ENCODE measurements around the gene MOSMO. TPM values are rescaled to one million over a fixed set of nuclear protein-coding genes. Genes with fewer than 3 reads are reported as not detected.

The MOSMO gene
- polyA plus RNA-seq (2013): 7.0 and 7.4 TPM in 2 replicates

DNA sequence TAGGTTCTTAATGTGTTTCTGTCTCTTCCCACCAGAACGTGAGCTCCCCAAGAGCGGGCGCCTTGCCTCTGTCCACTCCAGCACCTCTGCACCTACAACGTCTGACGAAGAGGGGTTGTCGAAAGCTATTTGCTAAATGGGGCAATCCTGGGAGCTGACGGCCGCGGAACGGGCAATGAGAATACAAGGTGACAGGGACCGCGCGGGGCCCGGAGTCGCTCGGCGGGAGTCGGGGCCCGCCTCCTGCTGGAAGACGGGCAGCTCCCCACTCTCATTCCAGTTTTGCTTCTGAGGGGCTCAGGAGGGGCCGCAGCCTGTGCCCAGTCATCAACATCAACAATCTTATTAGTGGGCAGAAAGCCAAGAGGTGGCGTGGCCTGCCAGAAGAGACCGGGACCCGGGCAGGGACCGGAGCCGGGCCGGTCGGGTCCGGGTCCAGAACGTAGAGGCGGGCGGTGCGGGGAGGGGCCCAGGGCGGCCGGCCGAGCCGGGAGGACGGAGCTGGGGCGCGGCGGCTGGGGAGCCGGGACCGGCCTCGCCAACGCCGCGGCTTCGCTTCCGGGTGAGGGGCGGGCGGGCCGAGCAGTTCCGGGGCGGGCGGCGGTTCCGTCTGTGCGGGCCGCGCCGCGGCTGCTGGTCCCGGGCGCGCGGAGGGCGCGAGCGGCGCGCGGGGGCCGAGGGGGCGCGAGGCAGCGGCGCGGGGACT is at the start of gene MOSMO:
MOSMO (plus strand) TSS at position 603 of the 706 bp plus-strand sequence. CDS start 191 bp downstream, outside the sequence.
- H3K4me3 ChIP-seq (ENCODE audit: low read depth, low read length): peak within 1 kb of the TSS; percentile 98
- H3K18ac ChIP-seq (ENCODE audit: low read length): peak within 1 kb of the TSS; percentile 93
- no peak within 1 kb of the TSS for H3K23ac ChIP-seq (ENCODE audit: low read length)
- H4K91ac ChIP-seq (ENCODE audit: low read depth, low read length): peak within 1 kb of the TSS; percentile 83
- H3K4me2 ChIP-seq (ENCODE audit: low read length): peak within 1 kb of the TSS; percentile 98
- no peak within 1 kb of the TSS for H3K27ac ChIP-seq (ENCODE audit: low read depth, low read length)
- H3K4me1 ChIP-seq (ENCODE audit: control insufficient read depth in 1 of 2, insufficient read depth in 2 of 2, low read length in 2 of 2): peaks cover 9 to 12% of the 10 kb centered on the region in 2 experiments
- peaks cover 3% of the 10 kb centered on the region for H3K27me3 ChIP-seq (ENCODE audit: insufficient read depth, low read length)
- peak within 1 kb of the TSS; percentile 94 for H3K14ac ChIP-seq (ENCODE audit: low read length)
- peaks cover 13% of the 10 kb centered on the region for H3K79me2 ChIP-seq (ENCODE audit: control insufficient read depth, insufficient read depth, low read length, poor library complexity)
- no peak within 1 kb of the TSS for H2AK5ac ChIP-seq (ENCODE audit: low read length)
- peak within 1 kb of the TSS; percentile 65 for H2BK5ac ChIP-seq (ENCODE audit: low read depth, low read length, poor library complexity)
- H2BK12ac ChIP-seq (ENCODE audit: low read length): no peak within 1 kb of the TSS
- WGBS (ENCODE audit: extremely low coverage, insufficient coverage, insufficient read length): no CpG with 5 or more reads among the region's 78 CpGs
- H3K9me3 ChIP-seq (ENCODE audit: insufficient read depth, low read depth, low read length): peaks cover 1% of the 10 kb centered on the region
- H2AFZ ChIP-seq (ENCODE audit: insufficient read depth, low read length, poor library complexity): peak within 1 kb of the TSS; percentile 99
- peak within 1 kb of the TSS; percentile 60 for H3K9ac ChIP-seq (ENCODE audit: low read length)
- H4K12ac ChIP-seq (ENCODE audit: low read depth, low read length): peak within 1 kb of the TSS; percentile 99
- no peaks in the 10 kb centered on the region for H3K36me3 ChIP-seq (ENCODE audit: control insufficient read depth in 1 of 2, insufficient read depth in 2 of 2, low read length in 2 of 2)
- H3K4ac ChIP-seq (ENCODE audit: low read depth, low read length): peak within 1 kb of the TSS; percentile 55
- H2BK120ac ChIP-seq (ENCODE audit: insufficient read depth, low read length, poor library complexity): peak within 1 kb of the TSS; percentile 28
- peak in 1 of 2 donors; percentile 58 for DNase-seq
- H4K8ac ChIP-seq (ENCODE audit: low read depth, low read length): peak within 1 kb of the TSS; percentile 100
- peaks cover 4% of the 10 kb centered on the region for H3K79me1 ChIP-seq (ENCODE audit: low read length)

DNA sequence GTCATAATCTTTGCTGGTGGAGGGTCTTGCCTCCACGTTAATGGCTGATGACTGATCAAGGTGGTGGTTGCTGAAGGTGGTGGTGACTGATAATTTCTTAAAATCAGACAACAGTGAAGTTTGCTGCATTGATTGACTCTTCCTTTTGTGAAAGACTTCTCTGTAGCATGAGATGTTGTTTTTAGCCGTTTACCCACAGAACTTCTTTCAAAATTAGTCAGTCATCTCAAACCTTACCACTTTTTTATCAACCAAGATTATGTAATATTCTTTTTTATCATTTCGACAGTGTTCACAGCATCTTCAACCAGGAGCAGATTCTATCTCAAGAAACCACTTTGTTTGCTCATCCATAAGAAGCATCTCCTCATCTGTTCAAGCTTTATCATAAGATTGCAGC is 48.9 kb upstream of the MOSMO start:
- no peak overlapping the region for H3K18ac ChIP-seq (ENCODE audit: low read length)
- no peak overlapping the region for H3K14ac ChIP-seq (ENCODE audit: low read length)
- no peaks in the 10 kb centered on the region for H3K27me3 ChIP-seq (ENCODE audit: insufficient read depth, low read length)
- no peak overlapping the region for H2BK5ac ChIP-seq (ENCODE audit: low read depth, low read length, poor library complexity)
- no peaks in the 10 kb centered on the region for H3K9me3 ChIP-seq (ENCODE audit: insufficient read depth, low read depth, low read length)
- peaks cover 0 to 2% of the 10 kb centered on the region in 2 experiments for H3K4me1 ChIP-seq (ENCODE audit: control insufficient read depth in 1 of 2, insufficient read depth in 2 of 2, low read length in 2 of 2)
- H3K4me3 ChIP-seq (ENCODE audit: low read depth, low read length): no peak overlapping the region
- H2BK120ac ChIP-seq (ENCODE audit: insufficient read depth, low read length, poor library complexity): no peak overlapping the region
- WGBS (ENCODE audit: extremely low coverage, insufficient coverage, insufficient read length): no CpG with 5 or more reads among the region's 3 CpGs
- no peak overlapping the region for H2BK12ac ChIP-seq (ENCODE audit: low read length)
- H4K8ac ChIP-seq (ENCODE audit: low read depth, low read length): no peak overlapping the region
- no peak overlapping the region for H2AFZ ChIP-seq (ENCODE audit: insufficient read depth, low read length, poor library complexity)
- no peak overlapping the region for H3K4me2 ChIP-seq (ENCODE audit: low read length)
- no peak overlapping the region for H4K12ac ChIP-seq (ENCODE audit: low read depth, low read length)
- H4K91ac ChIP-seq (ENCODE audit: low read depth, low read length): no peak overlapping the region
- H3K9ac ChIP-seq (ENCODE audit: low read length): no peak overlapping the region
- H2AK5ac ChIP-seq (ENCODE audit: low read length): no peak overlapping the region
- H3K79me1 ChIP-seq (ENCODE audit: low read length): no peaks in the 10 kb centered on the region
- DNase-seq: no peak
- H3K4ac ChIP-seq (ENCODE audit: low read depth, low read length): no peak overlapping the region
- no peak overlapping the region for H3K23ac ChIP-seq (ENCODE audit: low read length)
- H3K27ac ChIP-seq (ENCODE audit: low read depth, low read length): no peak overlapping the region
- peaks cover 2% of the 10 kb centered on the region for H3K79me2 ChIP-seq (ENCODE audit: control insufficient read depth, insufficient read depth, low read length, poor library complexity)
- H3K36me3 ChIP-seq (ENCODE audit: control insufficient read depth in 1 of 2, insufficient read depth in 2 of 2, low read length in 2 of 2): peaks cover 26 to 45% of the 10 kb centered on the region in 2 experiments

DNA sequence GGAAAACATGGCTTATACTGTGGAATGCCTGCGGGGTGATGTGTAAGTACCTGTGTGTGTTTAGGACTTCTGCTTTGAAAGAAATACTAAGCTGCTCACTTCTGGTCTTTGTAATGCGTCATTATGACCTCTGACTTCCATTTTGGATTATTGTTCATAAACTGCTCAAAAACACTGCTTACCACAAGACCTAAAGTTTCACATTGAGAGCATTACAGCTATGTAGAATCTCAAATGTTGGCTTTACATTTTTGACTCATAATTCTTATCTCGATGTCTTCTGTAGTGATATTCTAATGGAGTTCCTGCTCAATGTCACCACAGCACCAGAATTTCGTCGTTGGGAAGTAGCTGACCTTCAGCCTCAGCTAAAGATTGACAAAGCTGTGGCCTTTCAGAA is 45.4 kb upstream of the MOSMO start:
- Histone ChIP-seq H3K14ac (ENCODE audit: low read length) (no peak overlapping the region), H3K4ac (ENCODE audit: low read depth, low read length) (no peak overlapping the region), H3K9me3 (ENCODE audit: insufficient read depth, low read depth, low read length) (no peaks in the 10 kb centered on the region), H2BK5ac (ENCODE audit: low read depth, low read length, poor library complexity) (no peak overlapping the region), H2AFZ (ENCODE audit: insufficient read depth, low read length, poor library complexity) (no peak overlapping the region), H4K12ac (ENCODE audit: low read depth, low read length) (no peak overlapping the region), H3K4me1 (ENCODE audit: control insufficient read depth in 1 of 2, insufficient read depth in 2 of 2, low read length in 2 of 2) (no peaks in the 10 kb centered on the region), H4K91ac (ENCODE audit: low read depth, low read length) (no peak overlapping the region), H3K18ac (ENCODE audit: low read length) (no peak overlapping the region), H3K4me2 (ENCODE audit: low read length) (no peak overlapping the region), H3K23ac (ENCODE audit: low read length) (no peak overlapping the region), H3K4me3 (ENCODE audit: low read depth, low read length) (no peak overlapping the region), H3K9ac (ENCODE audit: low read length) (no peak overlapping the region), H3K79me1 (ENCODE audit: low read length) (no peaks in the 10 kb centered on the region), H3K36me3 (ENCODE audit: control insufficient read depth in 1 of 2, insufficient read depth in 2 of 2, low read length in 2 of 2) (peaks cover 28 to 52% of the 10 kb centered on the region in 2 experiments), H2BK12ac (ENCODE audit: low read length) (no peak overlapping the region), H2AK5ac (ENCODE audit: low read length) (no peak overlapping the region), H2BK120ac (ENCODE audit: insufficient read depth, low read length, poor library complexity) (no peak overlapping the region), H3K27me3 (ENCODE audit: insufficient read depth, low read length) (no peaks in the 10 kb centered on the region), H4K8ac (ENCODE audit: low read depth, low read length) (no peak overlapping the region), H3K27ac (ENCODE audit: low read depth, low read length) (no peak overlapping the region), H3K79me2 (ENCODE audit: control insufficient read depth, insufficient read depth, low read length, poor library complexity) (no peaks in the 10 kb centered on the region)
- no CpG with 5 or more reads among the region's 5 CpGs for WGBS (ENCODE audit: extremely low coverage, insufficient coverage, insufficient read length)
- no peak for DNase-seq

DNA sequence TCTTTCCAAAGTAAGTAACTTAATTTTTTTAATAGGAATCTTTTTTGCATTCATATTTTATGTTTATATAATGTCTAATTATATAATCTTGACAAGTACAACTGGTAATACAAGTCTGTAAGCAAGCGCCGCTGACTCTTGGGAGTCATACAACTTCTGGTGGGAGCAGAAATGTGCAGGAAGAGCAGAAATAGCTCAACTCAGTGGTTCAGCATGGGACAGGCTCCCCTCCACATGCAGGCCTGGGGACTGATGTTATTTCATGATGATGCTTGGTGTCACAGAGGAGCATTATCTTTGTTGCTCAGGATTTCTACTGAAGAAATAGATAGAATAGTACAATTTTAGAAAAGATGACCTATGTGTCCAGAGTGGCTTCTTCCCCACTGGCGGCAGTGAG is 44.0 kb upstream of the MOSMO start:
- Histone ChIP-seq H3K4ac (ENCODE audit: low read depth, low read length) (no peak overlapping the region), H4K8ac (ENCODE audit: low read depth, low read length) (no peak overlapping the region), H2BK120ac (ENCODE audit: insufficient read depth, low read length, poor library complexity) (no peak overlapping the region)

More for the DNA sequence above, 44.0 kb upstream of the MOSMO start:
- H3K27ac ChIP-seq (ENCODE audit: low read depth, low read length): no peak overlapping the region
- H3K4me2 ChIP-seq (ENCODE audit: low read length): no peak overlapping the region
- no peak overlapping the region for H3K9ac ChIP-seq (ENCODE audit: low read length)
- no peak overlapping the region for H4K12ac ChIP-seq (ENCODE audit: low read depth, low read length)
- H3K14ac ChIP-seq (ENCODE audit: low read length): no peak overlapping the region
- no peak overlapping the region for H2BK5ac ChIP-seq (ENCODE audit: low read depth, low read length, poor library complexity)
- H3K79me1 ChIP-seq (ENCODE audit: low read length): no peaks in the 10 kb centered on the region
- H4K91ac ChIP-seq (ENCODE audit: low read depth, low read length): no peak overlapping the region
- H3K36me3 ChIP-seq (ENCODE audit: control insufficient read depth in 1 of 2, insufficient read depth in 2 of 2, low read length in 2 of 2): peaks cover 29 to 53% of the 10 kb centered on the region in 2 experiments
- no peak overlapping the region for H2AFZ ChIP-seq (ENCODE audit: insufficient read depth, low read length, poor library complexity)
- H3K4me1 ChIP-seq (ENCODE audit: control insufficient read depth in 1 of 2, insufficient read depth in 2 of 2, low read length in 2 of 2): no peaks in the 10 kb centered on the region
- WGBS (ENCODE audit: extremely low coverage, insufficient coverage, insufficient read length): no CpG with 5 or more reads among the region's 3 CpGs
- no peaks in the 10 kb centered on the region for H3K27me3 ChIP-seq (ENCODE audit: insufficient read depth, low read length)
- no peak for DNase-seq
- H2BK12ac ChIP-seq (ENCODE audit: low read length): no peak overlapping the region
- no peaks in the 10 kb centered on the region for H3K79me2 ChIP-seq (ENCODE audit: control insufficient read depth, insufficient read depth, low read length, poor library complexity)
- no peak overlapping the region for H3K23ac ChIP-seq (ENCODE audit: low read length)
- peak overlapping the region; percentile 48 for H3K4me3 ChIP-seq (ENCODE audit: low read depth, low read length)
- H3K18ac ChIP-seq (ENCODE audit: low read length): no peak overlapping the region
- no peak overlapping the region for H2AK5ac ChIP-seq (ENCODE audit: low read length)
- no peaks in the 10 kb centered on the region for H3K9me3 ChIP-seq (ENCODE audit: insufficient read depth, low read depth, low read length)

All from trophoblast cell (in vitro differentiated cells and primary cell).